HL-60/S4 treated with retinoic acid at 250 ng/mL for 4 days and 3 days (cell line): ENCODE measurements around the gene PARVA.

Experiments
- in situ Hi-C: fragments of 300-500 bp; cut with MboI; formaldehyde crosslinking; loops from 2 replicates; pipeline ENCODE4 v1.7.0; 2022; ENCODE audit warnings: low sequenced_read_pairs

The PARVA gene

DNA sequence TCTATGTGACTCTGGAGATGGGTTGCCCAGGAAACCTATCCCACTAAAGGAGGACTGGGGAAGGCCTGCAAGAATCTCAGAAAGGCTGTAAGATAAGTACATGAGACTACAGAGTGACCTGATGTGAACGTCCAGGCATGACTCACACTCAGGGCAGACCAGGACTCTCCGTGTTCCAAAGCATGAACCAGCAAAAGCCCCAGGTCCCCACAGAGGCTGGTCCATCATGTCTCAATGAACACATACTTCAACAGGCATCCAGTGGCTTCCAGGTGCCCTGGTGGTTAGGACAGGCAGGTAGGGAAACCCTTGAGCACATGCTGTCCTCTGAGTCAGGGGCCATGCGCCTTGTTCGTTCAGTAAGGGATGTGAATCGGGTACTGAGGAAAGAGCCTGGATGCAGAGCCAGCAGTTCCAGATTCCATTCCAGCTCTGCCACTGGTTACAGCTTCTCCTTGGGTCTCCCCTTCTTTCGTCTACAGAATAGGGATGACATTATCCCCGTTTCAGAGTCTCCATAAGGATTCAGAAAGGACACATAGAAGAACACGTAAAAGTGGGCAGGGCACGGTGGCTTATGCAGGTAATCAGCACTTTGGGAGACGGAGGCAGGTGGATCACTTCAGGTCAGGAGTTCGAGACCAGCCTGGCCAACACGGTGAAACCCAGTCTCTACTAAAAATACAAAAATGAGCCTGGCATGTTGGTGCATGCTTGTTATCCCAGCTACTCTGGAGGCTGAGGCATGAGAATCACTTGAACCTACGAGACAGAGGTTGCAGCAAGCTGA is 167.8 kb downstream of the PARVA start:
- in situ Hi-C loops, result no loop called here

DNA sequence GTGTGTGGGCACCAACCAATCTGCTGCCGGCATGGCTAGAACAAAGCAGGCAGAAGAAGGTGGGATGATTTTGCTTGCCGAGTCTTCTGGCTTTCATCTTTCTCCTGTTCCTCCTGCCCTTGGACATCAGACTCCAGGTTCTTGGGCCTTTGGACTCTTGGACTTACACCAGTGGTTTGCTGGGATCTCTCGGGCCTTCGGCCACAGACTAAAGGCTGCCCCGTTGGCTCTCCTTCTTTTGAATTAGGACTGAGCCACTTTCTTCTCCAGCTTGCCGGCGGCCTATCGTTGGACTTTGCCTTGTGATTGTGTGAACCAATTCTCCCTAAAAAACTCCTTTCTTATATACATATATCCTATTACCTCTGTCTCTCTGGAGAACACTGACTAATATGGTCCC is 168.8 kb downstream of the PARVA start:
- in situ Hi-C loops, result no loop called here

DNA sequence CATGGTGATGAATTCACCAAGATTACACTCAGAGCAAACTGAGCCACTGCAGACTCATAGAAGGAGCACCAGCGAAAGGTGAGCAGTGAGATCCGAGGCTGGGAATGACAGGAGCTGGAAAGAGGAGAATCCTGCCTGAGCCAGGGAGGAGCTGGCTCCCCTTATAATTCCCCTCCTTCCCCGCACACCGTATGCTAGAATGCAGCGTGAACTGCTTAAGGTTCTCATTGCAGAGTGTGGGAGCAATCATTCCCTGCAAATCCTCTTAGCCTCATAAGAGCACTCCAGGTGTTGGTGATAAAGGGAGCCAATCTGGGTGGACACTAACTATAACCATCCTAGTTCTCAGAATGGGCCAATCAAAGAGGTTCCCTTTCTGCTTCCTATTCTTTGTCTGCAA is 169.3 kb downstream of the PARVA start:
- in situ Hi-C loops, result no loop called here

DNA sequence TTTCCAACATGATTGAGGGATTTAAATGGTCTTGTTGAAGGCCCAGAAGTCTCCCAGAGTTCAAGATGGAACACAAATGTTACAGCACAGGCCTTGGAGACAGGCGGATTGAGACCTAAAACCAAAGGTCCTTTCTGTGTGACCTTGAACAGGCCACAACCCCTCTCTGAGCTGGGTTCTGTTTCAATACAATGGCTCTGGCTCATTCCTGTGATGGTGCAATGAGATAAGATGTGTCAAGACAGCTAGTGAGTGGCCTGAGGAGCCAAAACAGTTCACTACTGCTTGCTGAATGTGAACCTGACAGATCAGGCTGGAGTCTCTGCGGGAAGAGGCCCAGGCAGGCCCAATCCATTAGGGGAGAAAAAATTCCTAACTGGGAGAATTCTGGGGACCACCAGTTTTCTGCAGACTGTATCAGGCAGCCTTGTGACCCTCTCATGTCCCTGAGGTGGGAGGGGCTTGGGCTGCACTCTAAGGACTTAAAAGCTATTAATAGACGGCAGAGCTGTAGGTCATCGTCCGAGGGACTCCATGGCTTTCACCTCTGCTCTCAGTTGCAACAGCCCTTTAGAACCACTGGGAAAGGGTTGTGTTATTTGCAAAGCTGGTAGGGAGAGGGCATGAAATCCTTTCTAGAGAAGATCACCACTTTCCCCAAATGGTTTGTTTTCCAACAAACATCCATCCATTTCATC is 170.7 kb downstream of the PARVA start:
- in situ Hi-C loops, result no loop called here

DNA sequence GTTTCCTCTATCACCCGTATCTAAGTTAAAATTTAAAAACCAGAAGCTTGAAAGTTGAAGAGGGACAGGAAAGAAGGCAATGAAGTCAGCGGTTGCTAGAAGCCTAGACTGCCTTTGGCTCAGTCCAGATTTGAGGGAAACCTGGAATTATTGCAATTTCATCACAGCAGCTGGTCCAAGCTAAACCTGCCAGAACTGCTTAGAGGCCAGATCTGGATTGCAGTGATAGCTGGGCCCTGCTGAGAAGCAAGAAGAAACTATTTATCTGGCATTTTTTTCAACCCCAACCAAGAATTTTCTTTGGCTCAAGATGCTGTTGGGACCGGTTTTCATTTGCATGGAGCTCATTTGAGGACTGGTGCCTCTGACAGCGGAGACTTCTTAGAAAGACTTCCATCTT is 175.3 kb downstream of the PARVA start:
- in situ Hi-C loops, result no loop called here

DNA sequence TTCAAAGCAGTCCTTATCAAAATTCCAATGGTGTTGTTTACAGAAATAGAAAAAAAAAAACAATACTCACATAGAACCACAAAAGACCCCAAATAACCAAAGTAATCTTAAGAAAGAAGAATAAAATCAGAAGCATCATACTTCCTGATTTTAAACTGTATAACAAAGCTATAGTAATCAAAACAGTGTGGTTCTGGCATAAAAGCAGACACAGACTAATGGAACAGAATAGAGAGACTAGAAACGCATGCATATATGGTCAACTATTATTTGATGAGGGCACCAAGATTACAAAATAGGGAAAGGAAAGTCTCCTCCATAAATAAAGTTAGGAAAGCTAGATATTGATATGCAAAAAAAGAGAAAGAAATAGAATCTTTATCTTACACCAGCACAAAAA is 176.8 kb downstream of the PARVA start:
- in situ Hi-C loops, result no loop called here

DNA sequence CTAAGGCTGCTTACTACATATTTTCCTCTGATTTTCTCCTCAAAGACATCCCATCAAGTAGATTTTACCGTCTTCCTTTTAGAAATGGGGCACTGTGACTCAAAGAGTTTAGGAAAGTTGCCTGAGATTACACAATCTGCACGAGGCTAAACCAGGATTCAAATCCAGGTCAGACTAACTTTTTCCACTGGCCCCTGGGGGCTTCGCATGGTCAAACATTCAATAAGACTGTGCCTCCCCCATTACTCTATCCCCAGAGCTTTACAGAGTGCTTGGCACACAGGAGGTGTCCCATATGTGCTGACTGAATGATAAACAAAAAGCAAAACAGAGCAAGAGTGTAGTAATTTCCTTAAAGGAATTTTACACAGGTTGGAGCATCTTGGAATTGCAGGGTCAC is 178.8 kb downstream of the PARVA start:
- in situ Hi-C loops, result no loop called here

DNA sequence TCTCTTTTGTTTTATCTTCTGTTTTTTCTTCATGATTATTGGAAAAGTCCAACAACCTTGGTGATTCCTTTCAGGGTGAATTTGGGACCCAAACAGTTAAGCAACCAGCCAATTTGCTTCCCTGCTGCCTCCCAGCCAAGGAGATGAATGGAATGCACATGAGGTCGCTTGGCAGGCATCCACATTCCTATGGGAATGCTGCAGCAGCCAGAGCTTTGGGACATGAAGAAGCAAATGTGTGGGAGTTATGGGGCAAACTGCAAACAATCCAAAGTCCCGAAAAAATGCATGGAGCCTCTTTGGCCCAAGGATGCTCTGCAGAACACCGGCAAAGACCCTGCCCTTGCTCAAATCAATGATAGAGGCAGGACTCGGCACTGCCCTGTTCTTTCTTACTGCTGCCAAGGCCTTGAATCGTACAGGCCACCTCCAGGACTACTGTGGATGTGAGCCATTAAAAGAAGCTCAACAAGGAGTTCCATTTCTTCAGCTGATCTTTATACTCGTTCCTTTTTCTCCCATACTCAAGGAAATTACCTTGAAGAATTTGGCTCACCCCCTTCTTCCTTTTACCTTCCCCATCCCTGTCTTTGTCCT is 179.5 kb downstream of the PARVA start:
- in situ Hi-C loops, result no loop called here

DNA sequence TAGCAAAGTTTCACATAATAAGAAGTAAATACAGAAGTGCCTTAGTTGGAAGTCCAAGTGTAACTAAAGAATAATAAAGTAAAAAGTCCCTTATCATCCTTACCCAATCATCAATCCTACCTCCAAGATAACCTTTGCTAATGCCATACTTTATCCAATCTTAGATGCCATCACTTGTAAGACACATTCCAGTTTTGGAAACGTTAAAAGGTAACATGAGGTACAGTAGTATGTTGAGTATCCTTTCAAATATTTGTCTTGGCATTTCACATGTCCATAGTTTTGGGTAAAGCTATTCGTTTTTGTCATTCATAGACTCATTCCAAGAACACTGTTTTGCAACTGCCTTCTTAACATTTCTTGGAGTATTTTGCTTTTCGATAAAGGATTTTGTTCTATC is 181.6 kb downstream of the PARVA start:
- in situ Hi-C loops, result no loop called here

DNA sequence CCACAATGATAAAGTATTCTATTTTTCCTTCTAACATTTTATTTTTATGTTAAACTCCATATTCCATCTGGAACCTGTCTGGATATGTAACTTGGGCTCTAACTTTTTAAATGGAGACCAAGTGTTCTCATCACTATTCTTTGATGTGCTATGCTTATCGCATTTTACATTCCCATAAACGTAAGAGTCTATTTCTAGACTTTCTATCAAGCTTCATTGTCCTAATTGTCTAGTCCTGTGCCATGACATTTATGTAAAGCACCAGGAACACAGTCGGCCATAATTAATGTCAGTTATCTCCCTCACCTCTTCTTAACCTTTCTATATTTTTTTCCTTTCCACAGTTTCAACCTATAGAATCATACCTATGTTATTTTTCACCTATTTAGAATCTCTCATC is 183.0 kb downstream of the PARVA start:
- in situ Hi-C loops, result no loop called here

DNA sequence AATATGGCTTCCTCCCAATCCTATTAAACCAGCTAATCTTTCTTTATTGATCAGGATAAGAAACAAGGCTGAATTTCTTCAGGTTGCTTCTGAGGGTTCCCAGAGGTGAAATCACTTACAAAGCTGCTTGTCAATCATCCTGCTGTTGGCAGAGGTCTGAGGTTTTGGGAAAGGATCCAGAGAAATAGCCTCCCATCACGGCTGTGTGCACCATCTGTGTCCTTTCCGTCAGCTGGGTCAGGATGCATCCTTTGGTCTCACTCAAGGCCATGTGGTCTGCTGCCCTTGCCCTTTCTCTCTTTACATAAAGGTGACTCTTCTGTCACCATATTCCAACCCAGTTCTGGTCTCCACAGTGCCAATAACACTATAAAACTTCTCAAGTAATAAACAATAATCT is 183.5 kb downstream of the PARVA start:
- in situ Hi-C loops, result no loop called here

DNA sequence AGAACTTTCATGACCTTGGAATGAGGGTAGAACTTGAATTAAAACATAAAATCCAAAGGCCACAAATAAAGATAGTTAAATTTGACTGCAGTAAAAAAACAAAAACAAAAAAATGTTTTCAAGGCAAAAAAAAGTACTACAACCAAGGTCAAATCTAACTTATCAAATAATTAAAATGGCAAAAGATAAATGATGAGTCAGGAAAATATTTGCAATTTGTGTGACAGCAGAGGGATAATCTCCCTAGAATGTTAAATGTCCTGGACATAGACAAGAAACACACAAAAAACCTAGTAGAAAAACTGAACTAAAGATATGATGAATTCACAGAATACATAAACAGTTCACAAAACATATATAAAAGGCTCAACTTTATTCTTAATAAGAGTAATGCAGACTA is 186.6 kb downstream of the PARVA start:
- in situ Hi-C loops, result no loop called here

DNA sequence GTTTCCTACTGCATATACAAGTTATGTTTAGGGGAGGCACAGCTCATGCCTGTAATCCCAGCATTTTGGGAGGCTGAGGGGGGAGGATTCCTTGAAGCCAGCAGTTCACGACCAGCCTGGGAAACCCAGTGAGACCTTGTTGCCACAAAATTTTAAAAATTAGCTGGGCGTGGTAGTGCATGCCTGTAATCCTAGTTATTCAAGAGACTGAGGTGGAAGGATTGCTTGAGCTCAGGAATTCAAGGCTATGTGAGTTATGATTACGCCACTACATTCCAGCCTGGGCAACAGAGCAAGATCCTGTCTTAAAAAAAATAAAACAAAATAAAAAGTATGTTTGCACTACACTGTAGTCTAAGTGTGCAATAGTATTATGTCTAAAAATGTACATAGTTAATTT is 188.0 kb downstream of the PARVA start:
- in situ Hi-C loops, result no loop called here

DNA sequence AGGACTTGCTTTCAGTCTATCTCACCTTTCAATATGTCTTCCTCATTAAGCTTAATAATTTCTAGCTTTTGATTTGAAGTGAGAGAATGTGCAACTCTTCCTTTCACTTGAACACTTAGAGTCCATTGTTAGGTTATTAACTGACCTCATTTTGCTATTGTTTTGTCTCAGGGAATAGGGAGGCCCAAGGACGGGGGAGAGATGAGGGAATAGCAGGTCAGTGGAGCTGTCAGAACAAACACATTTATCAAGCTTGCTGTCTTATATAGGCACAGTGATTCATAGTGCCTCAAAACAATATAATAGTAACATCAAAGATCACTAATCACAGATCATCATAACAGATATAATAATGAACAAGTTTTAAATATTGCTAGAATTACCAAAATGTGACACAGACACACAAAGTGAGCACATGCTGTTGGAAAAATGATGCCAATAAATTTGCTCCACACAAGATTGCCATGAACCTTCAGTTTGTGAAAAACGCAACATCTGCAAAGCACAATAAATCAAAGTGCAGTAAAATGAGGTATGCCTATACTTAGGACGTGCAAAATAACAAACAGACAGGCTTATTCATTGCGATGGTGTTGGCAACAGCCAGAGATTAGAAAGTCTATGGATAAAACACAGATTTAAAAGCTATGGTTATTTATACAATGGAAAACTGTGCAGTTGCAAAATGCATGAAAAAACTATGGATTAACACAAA is 190.5 kb downstream of the PARVA start:
- in situ Hi-C loops, result no loop called here

DNA sequence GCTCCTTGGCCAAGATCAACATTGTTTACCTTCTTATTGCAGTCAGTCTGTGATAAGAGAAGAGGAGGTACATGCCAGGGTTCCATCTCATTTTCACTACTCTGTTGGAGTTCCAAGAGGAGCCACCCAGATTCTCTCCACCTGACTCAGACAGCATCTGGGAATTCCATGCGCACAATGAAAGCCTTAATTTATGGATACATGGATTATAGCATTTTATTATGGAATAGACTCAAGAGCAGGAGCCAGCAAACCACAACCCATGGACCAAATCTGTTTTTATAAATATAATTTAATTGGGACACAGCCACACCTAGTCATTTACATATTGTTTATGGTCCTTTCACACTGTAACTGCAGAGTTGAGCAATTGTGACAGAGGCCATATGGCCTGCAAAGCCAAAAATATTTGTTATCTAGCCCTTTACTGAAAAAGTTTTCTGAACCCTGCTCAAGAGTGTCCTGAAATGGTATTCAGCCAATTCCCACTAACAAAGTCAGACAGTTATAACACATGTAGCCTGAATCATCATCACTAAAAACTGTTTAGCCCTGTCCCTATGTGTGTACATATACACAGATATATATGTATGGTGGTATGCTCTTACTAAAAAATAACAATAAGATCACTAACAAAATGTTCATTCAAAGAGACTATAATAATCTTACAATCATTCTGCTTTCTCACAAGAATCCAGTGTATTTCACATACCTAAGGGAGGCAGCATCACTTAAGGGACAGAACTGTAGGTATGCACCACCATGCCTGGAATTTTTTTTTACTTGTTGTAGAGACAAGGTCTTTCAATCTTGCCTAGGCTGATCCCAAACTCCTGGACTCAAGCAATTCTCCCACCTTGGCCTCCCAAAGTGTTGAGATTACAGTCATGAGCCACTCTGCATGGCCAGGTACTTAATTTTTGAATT is 192.4 kb downstream of the PARVA start:
- in situ Hi-C loops, result no loop called here

DNA sequence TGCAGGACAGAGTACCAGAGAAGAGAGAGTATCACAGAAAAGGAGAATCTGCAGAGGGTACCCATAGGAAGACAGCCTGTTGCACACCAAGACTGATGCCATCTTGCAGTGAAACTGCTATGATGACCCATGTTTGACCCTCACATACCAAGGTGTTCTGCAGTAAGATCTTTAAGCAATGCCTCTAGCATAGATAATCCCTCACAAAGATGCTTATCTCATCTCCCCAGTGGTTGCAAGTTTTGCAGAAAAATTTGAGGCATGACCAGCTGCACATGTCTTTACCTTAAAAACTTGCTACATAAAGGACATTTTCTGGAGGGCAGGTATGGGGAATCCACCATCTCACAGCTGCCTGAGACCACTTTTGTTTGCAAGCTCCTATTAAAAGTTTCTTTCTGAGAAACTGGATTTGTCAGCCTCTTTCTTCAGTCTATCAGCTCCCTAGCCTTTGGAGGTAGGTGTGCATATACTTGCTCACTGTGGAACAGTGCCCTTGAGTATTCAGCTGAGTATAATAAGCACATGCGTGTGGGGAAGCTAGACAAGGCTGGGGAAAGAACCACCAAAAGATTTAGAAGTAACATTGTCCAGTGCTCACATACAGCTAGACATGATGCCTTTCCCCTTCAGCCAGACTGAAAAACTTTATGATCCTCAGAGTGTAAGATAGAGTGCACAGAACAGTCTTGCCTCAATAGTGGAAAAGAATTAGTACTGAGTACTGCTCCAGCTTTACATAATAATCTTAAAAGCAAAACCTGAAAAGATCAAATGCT is 196.5 kb downstream of the PARVA start:
- in situ Hi-C loops, result no loop called here

DNA sequence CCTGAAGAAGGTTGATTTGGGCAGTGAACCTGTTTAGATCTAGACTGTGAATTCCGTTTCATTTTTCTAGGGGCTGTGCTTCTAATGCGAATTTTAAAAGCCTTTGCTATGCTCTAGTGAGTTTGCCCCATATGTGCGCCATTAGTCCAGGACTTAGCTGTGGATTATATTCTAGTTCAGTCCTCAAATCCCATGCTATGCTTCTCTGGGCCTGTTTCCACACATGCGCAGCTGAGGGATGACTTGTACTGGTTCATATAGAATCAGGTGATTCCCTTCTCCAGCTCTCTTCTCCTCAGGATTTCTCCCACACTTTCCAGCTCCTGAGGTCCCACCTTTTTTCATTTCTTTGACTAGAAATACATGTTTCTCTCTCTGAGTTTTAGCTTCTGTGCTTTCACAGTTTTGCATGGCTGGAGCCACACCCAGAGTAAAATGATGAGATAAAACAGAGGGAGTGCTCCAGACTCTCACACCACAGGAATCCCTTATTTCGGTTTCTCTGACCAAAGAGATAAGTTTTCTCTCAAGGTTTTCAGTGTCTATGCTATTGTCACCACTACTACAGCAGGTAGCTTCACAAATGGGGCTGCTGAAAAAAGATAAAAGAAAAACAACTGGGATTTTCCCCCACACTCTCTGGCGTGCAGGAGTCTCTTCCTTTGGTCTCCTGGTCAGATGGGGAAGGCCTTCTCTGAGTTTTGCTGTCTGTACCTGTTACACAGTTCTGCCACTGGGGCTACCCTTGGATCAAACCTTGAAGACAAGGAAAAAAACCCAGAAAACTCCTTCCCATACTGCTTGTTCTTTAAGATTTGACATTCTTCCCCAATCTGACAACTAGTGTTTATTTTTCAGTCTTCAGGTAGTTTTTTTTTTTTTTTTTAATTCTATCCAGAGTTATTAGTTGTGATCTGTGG is 200.6 kb downstream of the PARVA start:
- in situ Hi-C loops, result no loop called here

DNA sequence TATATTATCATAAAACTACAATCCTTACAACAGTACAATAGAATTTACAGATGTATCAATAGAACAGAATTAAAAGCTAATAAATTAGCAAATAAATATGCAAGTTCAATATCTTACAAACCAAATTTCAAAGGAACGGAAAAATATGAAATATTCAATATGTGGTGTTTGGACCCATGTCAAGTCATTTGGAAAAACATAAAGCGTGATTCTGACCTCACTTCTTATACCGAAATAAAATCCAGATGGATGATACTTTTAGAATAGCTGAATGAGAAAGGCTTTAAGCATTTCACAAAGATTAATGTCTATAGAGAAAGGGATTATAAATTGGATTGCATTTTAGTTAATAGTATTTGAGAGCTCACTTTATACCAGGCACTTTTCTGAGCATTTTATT is 204.0 kb downstream of the PARVA start:
- in situ Hi-C loops, result no loop called here

DNA sequence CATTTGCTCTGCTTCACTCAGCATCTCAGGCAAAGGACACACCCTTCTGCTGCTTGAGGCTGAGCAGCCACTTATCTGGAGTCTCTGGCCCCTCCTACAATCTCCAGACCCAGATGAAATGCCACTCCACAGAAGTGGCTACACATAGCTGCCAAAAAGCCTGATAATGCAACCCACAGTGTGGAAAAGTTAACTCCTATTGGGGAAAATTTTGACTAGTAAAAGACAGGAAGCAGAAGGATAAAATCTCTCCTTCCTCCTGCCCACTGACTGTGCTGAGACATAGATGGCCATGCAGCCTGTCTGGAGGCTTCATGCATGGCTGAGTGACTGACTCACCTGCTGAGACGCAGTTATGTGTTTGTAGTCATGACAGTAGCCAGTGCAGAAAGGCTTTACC is 204.6 kb downstream of the PARVA start:
- in situ Hi-C loops, result no loop called here
